ENCODE results near the gene MTCH1.

Gene MTCH1

DNA sequence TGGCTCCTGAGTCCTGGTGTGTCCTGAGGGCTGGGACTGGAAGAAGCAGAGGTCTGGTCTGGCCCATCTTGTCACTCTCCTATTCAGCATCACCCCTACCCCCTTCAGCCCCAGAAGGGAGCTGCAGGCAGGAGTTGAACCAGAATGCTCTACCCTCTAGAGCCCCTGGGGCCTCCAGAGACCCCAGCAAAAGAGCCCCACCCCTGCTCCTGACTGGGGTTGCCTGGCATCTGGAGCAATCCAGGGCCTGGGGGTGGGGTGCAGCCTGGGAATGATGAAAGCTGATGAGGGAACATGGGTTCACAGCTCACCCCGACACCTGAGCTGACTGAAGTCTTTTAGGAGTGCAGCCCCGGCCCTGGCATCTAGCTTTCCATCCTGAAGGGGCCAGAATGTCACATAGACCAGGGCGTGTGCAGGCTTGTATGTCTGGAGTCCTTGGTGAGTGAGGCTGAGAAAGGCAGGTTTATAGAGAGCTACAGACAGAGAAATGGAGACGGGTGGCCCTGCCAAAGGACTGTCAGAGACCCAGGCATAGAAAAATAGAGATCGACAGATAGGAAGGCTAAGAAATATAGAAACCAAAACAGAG, 31.7 kb upstream of the MTCH1 start:
- DNase-seq (ENCODE audit: low read depth, low spot score) = no peak

DNA sequence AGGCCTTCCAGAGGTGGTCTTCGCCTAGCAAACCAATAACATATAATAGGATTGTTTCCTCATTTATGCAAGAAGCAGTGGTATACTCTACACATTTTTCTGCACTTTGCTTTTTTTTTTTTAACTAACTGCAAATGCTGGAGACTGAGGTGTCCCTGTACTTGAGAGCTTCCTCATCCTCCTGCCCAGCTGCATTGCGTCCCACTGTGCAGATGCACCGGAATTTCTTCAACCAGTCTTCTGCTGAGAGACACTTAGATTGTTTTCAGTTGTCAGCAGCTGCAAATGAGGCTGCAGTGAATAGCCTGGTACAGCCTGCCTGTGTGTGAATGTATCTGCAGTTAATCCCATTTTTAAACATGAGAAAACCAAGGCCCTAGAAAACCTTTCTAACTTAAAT, 31.0 kb upstream of the MTCH1 start:
- DNase-seq (ENCODE audit: low read depth, low spot score) = no peak

DNA sequence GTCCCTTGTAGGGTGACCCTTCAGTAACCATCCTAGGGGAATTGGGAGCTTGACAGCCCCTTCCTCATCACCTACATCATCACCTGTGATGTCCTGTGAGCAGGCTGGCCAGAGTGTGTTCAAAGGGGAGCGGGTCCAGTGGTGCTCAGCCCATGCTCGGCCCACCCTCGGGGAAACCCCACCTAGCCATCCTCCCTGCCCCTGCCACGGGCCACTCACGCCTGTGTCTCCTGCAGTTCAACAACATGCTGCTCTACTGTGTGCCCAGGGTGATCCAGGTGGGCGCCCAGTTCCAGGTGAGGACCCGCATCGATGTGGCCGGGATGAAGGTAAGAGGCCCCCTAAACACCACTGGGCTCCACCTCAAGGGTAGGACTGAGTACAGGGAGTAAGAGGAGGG, 29.5 kb upstream of the MTCH1 start:
- DNase-seq (ENCODE audit: low read depth, low spot score) = no peak

GRCh38 chr6:37014667-37015066, 28.7 kb upstream of the MTCH1 start:
- no peak for DNase-seq (ENCODE audit: low read depth, low spot score)

- no peak for DNase-seq (ENCODE audit: low read depth, low spot score)
Observed at GRCh38 chr6:37013516-37014491, 27.8 kb upstream of the MTCH1 start.

DNA sequence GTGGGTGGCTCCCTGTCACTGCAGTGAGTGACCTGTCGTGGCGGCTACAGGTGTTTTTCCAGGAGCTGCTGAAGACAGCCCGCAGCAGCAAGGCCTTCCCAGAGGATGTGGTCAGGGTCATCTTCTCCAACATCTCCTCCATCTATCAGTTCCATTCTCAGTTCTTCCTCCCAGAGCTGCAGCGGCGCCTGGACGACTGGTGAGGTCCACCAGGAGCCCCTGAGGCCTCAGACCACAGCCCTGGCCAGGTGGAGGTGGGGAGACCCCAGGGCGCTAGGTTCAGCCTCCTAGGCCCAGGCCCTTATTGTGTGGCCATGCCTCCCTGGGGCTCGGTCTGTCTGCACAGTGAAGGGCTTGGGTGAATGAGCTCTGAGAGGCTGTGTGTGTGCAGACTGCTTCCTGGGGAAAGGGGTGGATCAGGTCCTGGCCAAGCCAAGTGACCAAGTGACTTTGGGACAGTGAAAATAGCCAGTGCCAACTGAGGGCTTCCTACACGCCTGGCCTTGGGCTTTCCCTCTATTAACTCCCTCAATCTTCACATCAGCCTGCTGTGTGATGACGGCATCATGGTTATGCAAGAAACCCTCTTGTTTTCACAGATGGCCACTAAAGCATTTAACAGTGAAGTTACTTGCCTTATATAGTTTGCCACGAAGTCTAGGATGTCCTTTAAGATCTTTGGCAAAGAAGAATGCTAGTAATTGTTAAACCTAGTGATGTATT, 25.8 kb upstream of the MTCH1 start:
- no peak for DNase-seq (ENCODE audit: low read depth, low spot score)

DNA sequence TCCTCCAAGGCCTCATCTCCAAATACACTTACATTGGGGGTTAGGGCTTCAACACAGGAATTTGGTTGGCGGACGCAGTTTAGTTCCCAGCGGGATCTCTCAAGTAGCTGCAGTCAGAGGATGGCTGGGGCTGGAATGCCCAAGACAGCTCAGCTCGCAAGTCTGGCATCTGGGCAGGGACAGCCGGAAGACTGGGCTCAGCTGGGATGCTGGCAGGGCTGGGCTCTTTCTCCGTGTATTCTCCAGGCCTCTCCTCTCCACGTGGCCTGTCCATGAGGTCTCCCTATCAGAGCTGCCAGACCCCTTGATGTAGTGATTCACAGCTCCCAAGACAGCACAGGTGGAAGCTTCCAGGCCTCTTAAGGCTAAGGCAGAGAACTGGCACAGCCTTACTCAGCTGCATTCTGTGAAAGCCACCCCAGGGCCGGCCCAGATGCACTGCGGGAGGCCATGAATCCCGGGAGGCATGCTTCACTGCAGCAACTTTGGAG, 24.5 kb upstream of the MTCH1 start:
- DNase-seq (ENCODE audit: low read depth, low spot score) = no peak

DNA sequence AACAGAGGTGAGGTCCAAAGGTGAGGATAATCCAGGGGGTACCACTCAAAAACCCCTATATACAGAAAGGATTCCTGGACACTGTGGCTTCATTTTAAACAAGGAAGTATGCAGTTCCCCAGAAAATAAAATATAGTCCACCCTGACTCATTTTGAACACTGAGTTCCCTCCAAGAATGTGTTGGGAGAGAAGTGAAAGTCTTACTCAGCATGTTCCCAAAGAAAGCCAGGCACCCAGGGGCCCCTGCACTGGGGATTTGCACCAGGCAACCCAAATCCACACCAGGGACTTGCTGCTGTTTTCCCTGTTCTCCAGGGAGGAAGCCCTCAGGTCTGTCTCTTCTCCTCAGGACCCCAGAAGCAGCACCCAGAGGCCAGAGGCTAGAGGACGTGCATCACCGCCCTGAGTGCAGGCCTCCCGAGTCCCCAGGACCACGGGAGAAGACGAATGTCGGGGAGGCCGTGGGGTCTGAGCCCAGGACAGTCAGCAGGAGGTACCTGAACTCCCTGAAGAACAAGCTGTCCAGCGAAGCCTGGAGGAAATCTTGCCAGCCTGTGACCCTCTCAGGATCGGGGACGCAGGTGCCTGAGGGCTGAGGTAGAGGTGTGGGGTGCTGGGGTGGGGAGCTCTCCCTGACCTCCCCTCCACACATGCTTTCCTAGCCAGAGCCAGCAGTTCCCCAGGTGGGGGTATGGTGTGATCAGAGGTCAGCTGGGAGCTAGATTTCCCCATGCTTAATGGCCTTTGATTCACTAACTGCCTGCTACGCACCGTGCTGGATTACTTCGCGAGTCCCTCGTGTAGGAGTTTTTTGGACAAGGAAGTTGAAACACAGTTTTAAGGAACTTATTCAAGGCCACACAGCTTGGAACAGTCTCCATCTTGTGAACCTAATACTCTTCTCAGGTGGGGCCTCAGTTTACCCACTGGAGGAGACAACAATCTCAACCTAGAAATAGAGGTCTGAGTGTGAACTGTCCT, 22.8 kb upstream of the MTCH1 start:
- DNase-seq (ENCODE audit: low read depth, low spot score) = no peak

DNA sequence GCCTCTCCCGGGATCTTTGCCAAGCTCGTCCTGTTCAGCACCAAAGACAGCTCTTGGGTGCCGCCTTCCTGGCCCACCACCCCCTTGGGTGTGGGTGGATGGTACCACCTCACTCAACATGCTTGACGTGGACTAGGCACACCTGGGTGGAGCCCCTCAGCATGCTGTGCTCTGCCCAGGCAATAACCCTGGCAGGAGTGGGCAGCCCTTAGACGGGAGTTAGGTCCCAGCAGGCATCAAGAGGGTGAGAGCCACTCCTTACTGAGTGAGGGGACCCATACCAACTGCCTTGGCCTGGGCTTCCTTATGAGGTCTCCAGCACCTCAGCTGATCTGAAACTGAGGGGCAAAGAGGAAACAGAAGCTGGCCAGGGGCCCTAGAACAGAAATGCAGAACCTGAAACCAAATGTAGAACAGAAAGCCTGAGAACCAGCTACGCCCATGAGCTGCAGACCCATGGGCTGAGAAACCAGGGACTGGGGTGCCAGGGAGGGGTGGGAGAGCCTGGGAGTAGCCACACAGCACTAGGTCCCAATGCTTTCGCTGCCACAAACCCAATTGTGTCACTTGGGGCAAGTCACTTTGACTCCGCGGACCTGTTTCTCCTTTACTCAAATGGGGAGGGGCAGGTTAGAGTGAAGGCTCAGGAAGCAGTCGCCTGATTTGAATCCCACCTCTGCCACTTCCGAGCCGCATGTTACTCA, 21.5 kb upstream of the MTCH1 start:
- no peak for DNase-seq (ENCODE audit: low read depth, low spot score)

DNA sequence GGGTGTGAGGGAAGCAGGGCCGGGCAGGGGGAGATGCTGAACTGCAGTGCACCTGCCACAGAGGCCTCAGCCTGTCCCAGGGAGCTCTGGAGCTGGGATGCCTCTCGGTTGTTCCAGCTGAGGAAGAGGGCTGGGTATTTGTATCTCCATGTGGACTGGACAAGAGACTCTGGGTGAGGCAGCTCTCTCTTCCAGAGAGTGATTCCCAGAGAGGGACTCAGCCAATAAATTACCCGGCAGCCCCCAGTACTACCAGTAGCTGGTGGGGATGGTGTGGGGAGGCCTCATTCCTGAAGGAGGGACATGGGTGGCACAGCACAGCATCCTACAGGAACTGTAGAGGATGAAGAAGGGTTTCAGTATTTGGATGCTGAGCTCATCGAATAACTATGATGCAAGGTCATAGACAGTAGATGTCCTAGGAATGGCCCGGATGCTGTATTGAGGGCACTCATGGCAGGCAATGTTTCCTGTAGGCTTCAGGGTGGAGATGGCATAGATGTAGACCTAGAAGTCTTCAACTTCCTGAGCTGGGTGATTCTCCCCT, 20.9 kb upstream of the MTCH1 start:
- DNase-seq (ENCODE audit: low read depth, low spot score) = no peak

- no peak for DNase-seq (ENCODE audit: low read depth, low spot score)
Observed at GRCh38 chr6:37005827-37006567, 20.0 kb upstream of the MTCH1 start.

DNA sequence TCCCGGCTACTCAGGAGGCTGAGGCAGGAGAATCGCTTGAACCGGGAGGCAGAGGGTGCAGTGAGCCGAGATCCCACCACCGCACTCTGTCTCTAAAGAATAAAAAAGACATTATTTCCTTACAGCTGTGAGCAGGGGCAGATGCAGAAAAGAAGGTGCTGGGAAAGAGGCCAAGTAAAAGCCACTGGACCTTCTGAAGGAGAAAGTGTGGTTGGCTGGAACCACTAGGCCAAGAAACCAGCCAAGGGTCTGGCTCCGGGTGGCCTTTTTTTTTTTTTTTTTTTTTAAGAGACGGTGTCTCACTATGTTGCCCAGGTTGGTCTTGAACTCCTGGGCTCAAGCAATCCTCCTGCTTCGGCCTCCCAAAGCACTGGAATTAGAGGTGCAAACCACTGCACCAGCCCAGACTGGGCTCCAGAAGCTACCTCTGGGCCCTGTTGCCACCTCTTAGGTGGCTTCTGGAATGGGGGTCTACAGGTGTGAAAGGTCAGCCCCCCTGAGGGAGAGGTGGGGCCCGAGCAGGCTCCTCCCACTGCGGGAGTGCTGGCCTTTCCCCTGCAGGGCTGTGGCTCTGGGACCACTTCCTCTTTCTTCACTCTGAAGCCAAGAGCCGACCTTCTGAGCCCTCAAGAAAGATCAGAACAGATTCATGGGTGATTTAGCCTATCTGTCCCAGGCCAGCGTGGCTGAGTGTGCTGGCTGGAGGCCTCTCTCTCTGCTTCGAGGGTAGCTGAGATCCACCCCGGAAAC, 19.2 kb upstream of the MTCH1 start, which contains the start of gene FGD2:
Gene FGD2 (plus strand): TSS at position 595 of the 750 bp plus-strand sequence. CDS start 163 bp downstream, outside the sequence.
- no peak for DNase-seq (ENCODE audit: low read depth, low spot score)

GRCh38 chr6:37004044-37004980, 18.3 kb upstream of the MTCH1 start:
- DNase-seq (ENCODE audit: low read depth, low spot score) = no peak

DNA sequence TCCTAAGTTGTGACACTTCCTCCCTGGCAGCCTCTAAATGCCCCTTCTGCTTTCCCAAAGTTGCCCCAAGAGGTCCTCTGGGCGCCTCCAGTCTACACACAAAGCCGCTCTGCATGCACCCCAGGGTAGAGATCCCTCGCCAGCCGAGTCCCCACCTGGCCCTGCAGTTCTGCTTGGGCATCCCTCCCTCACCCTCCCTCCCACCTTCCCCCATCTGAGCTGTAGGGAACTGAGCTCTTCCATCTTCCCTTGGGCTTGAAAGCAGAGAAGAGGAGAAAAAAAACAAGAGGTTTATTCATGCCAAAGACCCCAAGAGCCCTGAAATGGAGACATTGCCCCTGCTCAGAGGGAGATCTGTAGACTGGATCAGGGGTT, 13.7 kb upstream of the MTCH1 start:
- no peak for DNase-seq (ENCODE audit: low read depth, low spot score)

- no peak for DNase-seq (ENCODE audit: low read depth, low spot score)
Observed at GRCh38 chr6:36999061-36999750, 13.2 kb upstream of the MTCH1 start.

DNA sequence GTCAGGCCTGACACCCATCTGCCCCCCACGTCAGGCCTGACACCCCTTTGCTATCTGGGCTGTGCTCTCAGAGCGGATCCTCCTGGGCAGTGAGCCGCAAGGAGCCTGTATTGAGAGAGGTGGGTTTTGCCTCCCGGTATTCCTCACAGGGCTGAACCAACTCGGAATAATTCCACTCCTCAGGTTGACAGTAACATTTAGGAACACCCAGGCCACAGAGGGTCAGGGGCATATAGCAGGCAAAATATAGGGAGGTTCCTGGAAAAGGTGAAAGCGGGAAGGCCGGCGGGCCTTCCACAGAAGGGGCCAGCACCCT, 12.7 kb upstream of the MTCH1 start:
- DNase-seq (ENCODE audit: low read depth, low spot score) = no peak
